GM12878 (cell line): Measurements from ENCODE around the gene OR13J1. TPM values are rescaled to one million over a fixed set of nuclear protein-coding genes. Genes with fewer than 3 reads are reported as not detected.

Source experiments
- ATAC-seq: fragments of 200-7000 bp; cut with Tn5 transposase; 3 replicates; pipeline ENCODE4 v1.9.1; 2020; ENCODE audit warnings: mild to moderate bottlenecking, moderate library complexity
- BruUV-seq: library from RNA; stranded (reverse); fragments of 400-500 nt; replicated peaks from 2 replicates; lab custom pipeline; 2021; lab: Mats Ljungman, UMichigan
- CTCF ChIA-PET: fragments of 300-600 bp; sonication (Branson Sonifier 250); formaldehyde crosslinking; extraction: SDS; loops from one replicate; lab custom pipeline; 2021; ENCODE audit warnings: inconsistent platforms; lab: Yijun Ruan, JAX
- POLR2A ChIA-PET: fragments of 350-600 bp; formaldehyde crosslinking; extraction: SDS; loops from one replicate; lab custom pipeline; 2021; ENCODE audit warnings: inconsistent platforms; lab: Charles Lee
- RAD21 ChIA-PET: fragments of 300-600 bp; sonication (Branson Sonifier 250); formaldehyde crosslinking; loops from one replicate; lab custom pipeline; 2023; ENCODE audit warnings: antibody characterized with exemption; ENCODE audit not compliant: unreplicated experiment; lab: Charles Lee
- SMC1A ChIA-PET: fragments of 300-600 bp; sonication (Branson Sonifier 250); formaldehyde crosslinking; loops from one replicate; lab custom pipeline; 2023; ENCODE audit not compliant: unreplicated experiment, uncharacterized antibody; lab: Charles Lee
- DNase-seq: peaks from one replicate; pipeline ENCODE4 v3.0.0-alpha.2; 2011; ENCODE audit warnings: low read depth, low spot score
- FAIRE-seq: peaks from 3 replicates; lab custom pipeline; 2011; peaks lifted over from hg19 to GRCh38; lab: Jason Lieb, UNC
- H2AFZ ChIP-seq: 2 replicates; pipeline ENCODE4 v1.6.0; 2011; ENCODE audit warnings: low read depth, low read length, control low read depth; ENCODE audit not compliant: control insufficient read depth
- H3K27ac ChIP-seq: 2 replicates; pipeline ENCODE4 v1.5.1; 2011; ENCODE audit warnings: control low read depth; ENCODE audit not compliant: control insufficient read depth, insufficient read depth
- H3K27me3 ChIP-seq, 2 experiments: replicated peaks in 1 of 2; 2 replicates each; pipeline versions ENCODE4 v1.6.0 to v1.6.1; 2011; ENCODE audit warnings: low read length in 1 of 2; ENCODE audit not compliant: control insufficient read depth in 2 of 2, insufficient read depth in 2 of 2
- H3K36me3 ChIP-seq, 2 experiments: 2 replicates each; pipeline ENCODE4 v1.5.1; 2011; ENCODE audit warnings: low read length in 1 of 2; ENCODE audit not compliant: control insufficient read depth in 2 of 2, insufficient read depth in 2 of 2
- H3K4me1 ChIP-seq: 2 replicates; pipeline ENCODE4 v1.6.1; 2011; ENCODE audit warnings: mild to moderate bottlenecking, low read length, moderate library complexity, mixed read lengths; ENCODE audit not compliant: control insufficient read depth, insufficient read depth
- H3K4me2 ChIP-seq: 2 replicates; pipeline ENCODE4 v1.6.0; 2011; ENCODE audit warnings: control low read depth; ENCODE audit not compliant: control insufficient read depth, insufficient read depth
- H3K4me3 ChIP-seq: fragments of 200-600 bp; sonication (generic); 2 replicates; pipeline ENCODE4 v1.5.1; 2016
- H3K79me2 ChIP-seq: 2 replicates; pipeline ENCODE4 v1.6.0; 2011; ENCODE audit warnings: low read length; ENCODE audit not compliant: control insufficient read depth, insufficient read depth
- H3K9ac ChIP-seq: 2 replicates; pipeline ENCODE4 v1.8.0; 2011; ENCODE audit warnings: low read length, control low read depth, mixed read lengths; ENCODE audit not compliant: control insufficient read depth, insufficient read depth
- H3K9me3 ChIP-seq: replicated peaks from 3 replicates; pipeline ENCODE4 v1.5.1; 2011; ENCODE audit warnings: mild to moderate bottlenecking, low read length; ENCODE audit not compliant: control insufficient read depth, insufficient read depth
- H4K20me1 ChIP-seq: 2 replicates; pipeline ENCODE4 v1.6.0; 2011; ENCODE audit not compliant: control insufficient read depth, insufficient read depth
- BACH1 ChIP-seq: fragments of 450-650 bp; IDR thresholded peaks from 2 replicates; pipeline ENCODE4 v1.6.1; 2017; ENCODE audit warnings: mild to moderate bottlenecking, borderline replicate concordance
- CREM ChIP-seq: IDR thresholded peaks from 2 replicates; pipeline ENCODE4 v1.6.1; 2014; ENCODE audit warnings: antibody characterized with exemption, low read depth
- FOXM1 ChIP-seq: IDR thresholded peaks from 2 replicates; pipeline ENCODE4 v1.6.1; 2012; ENCODE audit warnings: low read depth, mild to moderate bottlenecking, inconsistent platforms, low read length, moderate library complexity
- HDAC6 ChIP-seq: fragments of 200-600 bp; sonication (generic); IDR thresholded peaks from one replicate; pipeline ENCODE4 v1.8.0; 2017; ENCODE audit warnings: antibody characterized with exemption; ENCODE audit not compliant: unreplicated experiment
- JUNB ChIP-seq: IDR thresholded peaks from 2 replicates; pipeline ENCODE4 v1.6.1; 2016; ENCODE audit warnings: antibody characterized with exemption, mild to moderate bottlenecking
- RCOR1 ChIP-seq: conservative IDR thresholded peaks from 2 replicates; pipeline ENCODE4 v1.6.1; 2012; ENCODE audit warnings: low read depth, low read length, improper control_type of control experiment
- SRF ChIP-seq, 2 experiments: IDR thresholded peaks; 2 replicates each; pipeline ENCODE4 v1.6.1; 2011; ENCODE audit warnings: low read depth in 2 of 2, low read length in 2 of 2, mild to moderate bottlenecking in 1 of 2, moderate library complexity in 1 of 2
- TAF1 ChIP-seq: IDR thresholded peaks from 2 replicates; pipeline ENCODE4 v1.6.1; 2011; ENCODE audit warnings: mild to moderate bottlenecking, low read depth, low read length, borderline replicate concordance
- WGBS: methylation state at CpG from one replicate; pipeline ENCODE4 v1.1.6; 2016; ENCODE audit warnings: low lambda C conversion rate; ENCODE audit not compliant: insufficient replicate concordance, insufficient coverage; ENCODE audit errors: missing lambda C conversion rate; 5-methylcytosine and 5-hydroxymethylcytosine counted together
- in situ Hi-C: fragments of 300-500 bp; cut with MboI; formaldehyde crosslinking; loops from 9 replicates; pipeline ENCODE4 v1.14.3; 2018; ENCODE audit warnings: mixed read lengths
- intact Hi-C: fragments of 100-400 bp; cut with micrococcal nuclease; formaldehyde crosslinking; loops from one replicate; pipeline ENCODE4 v1.14.2; 2022; ENCODE audit not compliant: unreplicated experiment
- polyA plus RNA-seq, 11 experiments: library from polyadenylated mRNA; depleted of rRNA in 4 of 11; unstranded in 6 of 11; stranded (reverse) in 5 of 11; fragments of >200 nt; fragmentation: Nextera tagmentation in 4 of 11; fragmentation: Illumina TruSeq in 1 of 11; extraction: Ambion mirVana in 4 of 11; extraction: Trizol in 1 of 11; gene quantifications; 1 replicate in 1 of 11; 2 replicates in 10 of 11; pipeline versions ENCODE4 v1.2.1 to v1.2.3, GENCODE V29; 2011 to 2016; ENCODE audit warnings: inconsistent platforms in 2 of 11, missing spikeins in 2 of 11, low read depth in 1 of 11
- total RNA-seq, 4 experiments: library from RNA; depleted of rRNA in 3 of 4; stranded (reverse); fragments of >200 nt in 3 of 4; fragmentation: Illumina TruSeq in 1 of 4; extraction: Trizol in 1 of 4; gene quantifications; 2 replicates each; pipeline versions ENCODE4 v1.2.1 to v1.2.3, GENCODE V29; 2013 to 2021
- TF ChIP-seq, protein P1 (sequence below): fragments of 450-650 bp; IDR thresholded peaks from 2 replicates; pipeline ENCODE4 v1.6.1; 2014; ENCODE audit warnings: mild to moderate bottlenecking
- TF ChIP-seq, protein P2 (sequence below): fragments of 450-650 bp; formaldehyde crosslinking; IDR thresholded peaks from 2 replicates; pipeline ENCODE4 v1.5.0; 2022; ENCODE audit warnings: mild to moderate bottlenecking, missing genetic modification characterization
- TF ChIP-seq, protein P3 (sequence below): IDR thresholded peaks from 2 replicates; pipeline ENCODE4 v1.6.1; 2011; ENCODE audit warnings: borderline replicate concordance, low read depth, mild to moderate bottlenecking, moderate library complexity, low read length; ENCODE audit not compliant: insufficient read depth, poor library complexity, severe bottlenecking
- TF ChIP-seq, protein P4 (sequence below): IDR thresholded peaks from 2 replicates; pipeline ENCODE4 v1.6.1; 2012; ENCODE audit warnings: improper control_type of control experiment, low read depth, low read length; ENCODE audit not compliant: insufficient replicate concordance

OR13J1 gene
- total and polyA plus RNA-seq, 10 of the 15 experiments (the other 5 are each of a cell fraction or from before 2014, with no cell fraction given) = not detected

GRCh38 chr9:35862328-35862727, 7.9 kb downstream of the OR13J1 start:
- H3K4me2 ChIP-seq = no peak overlapping the region
- intact Hi-C loops = no loop called here
- no peaks in the 10 kb centered on the region for H3K79me2 ChIP-seq
- RAD21 ChIA-PET = interaction anchor here (1.2 kb wide), 1 partner anchor 33 kb away, joined by 3 read pairs; the partner anchor contains the start of gene TMEM8B
- no TSS peak for BruUV-seq
- no peaks in the 10 kb centered on the region for H4K20me1 ChIP-seq
- no peak for FAIRE-seq
- WGBS = 78% methylated on average over 4 of the region's 4 CpGs
- H3K9me3 ChIP-seq = no peaks in the 10 kb centered on the region
- no peaks in the 10 kb centered on the region for H3K27me3 ChIP-seq
- H3K4me3 ChIP-seq = no peak overlapping the region
- no peaks in the 10 kb centered on the region for H3K36me3 ChIP-seq
- ATAC-seq = no peak
- H3K27ac ChIP-seq = no peak overlapping the region
- DNase-seq = no peak
- SMC1A ChIA-PET = interaction anchor here (1.5 kb wide), 1 partner anchor 11 kb away, joined by 5 read pairs; no protein-coding TSS in a partner anchor
- CTCF ChIA-PET = interaction anchor here (0.9 to 12.7 kb wide), 4 partner anchors 14 to 50 kb away, joined by 3 to 92 read pairs (median 3); partner anchors contain the start of genes FAM221B, SPAG8 and TMEM8B
- POLR2A ChIA-PET = no interaction called here
- H2AFZ ChIP-seq = no peak overlapping the region
- TF ChIP-seq FOXM1 = no peak
- TF ChIP-seq RCOR1 = no peak
- TF ChIP-seq BACH1 = no peak
- TF ChIP-seq CREM = no peak
- no peak for TF ChIP-seq SRF (IDR thresholded peaks at IDR 0.05; ENCODE audit: low read depth in 2 of 2, low read length in 2 of 2)
- TF ChIP-seq, protein P1, sequence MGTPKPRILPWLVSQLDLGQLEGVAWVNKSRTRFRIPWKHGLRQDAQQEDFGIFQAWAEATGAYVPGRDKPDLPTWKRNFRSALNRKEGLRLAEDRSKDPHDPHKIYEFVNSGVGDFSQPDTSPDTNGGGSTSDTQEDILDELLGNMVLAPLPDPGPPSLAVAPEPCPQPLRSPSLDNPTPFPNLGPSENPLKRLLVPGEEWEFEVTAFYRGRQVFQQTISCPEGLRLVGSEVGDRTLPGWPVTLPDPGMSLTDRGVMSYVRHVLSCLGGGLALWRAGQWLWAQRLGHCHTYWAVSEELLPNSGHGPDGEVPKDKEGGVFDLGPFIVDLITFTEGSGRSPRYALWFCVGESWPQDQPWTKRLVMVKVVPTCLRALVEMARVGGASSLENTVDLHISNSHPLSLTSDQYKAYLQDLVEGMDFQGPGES = no peak
- TF ChIP-seq TAF1 = no peak
- TF ChIP-seq, protein P2, sequence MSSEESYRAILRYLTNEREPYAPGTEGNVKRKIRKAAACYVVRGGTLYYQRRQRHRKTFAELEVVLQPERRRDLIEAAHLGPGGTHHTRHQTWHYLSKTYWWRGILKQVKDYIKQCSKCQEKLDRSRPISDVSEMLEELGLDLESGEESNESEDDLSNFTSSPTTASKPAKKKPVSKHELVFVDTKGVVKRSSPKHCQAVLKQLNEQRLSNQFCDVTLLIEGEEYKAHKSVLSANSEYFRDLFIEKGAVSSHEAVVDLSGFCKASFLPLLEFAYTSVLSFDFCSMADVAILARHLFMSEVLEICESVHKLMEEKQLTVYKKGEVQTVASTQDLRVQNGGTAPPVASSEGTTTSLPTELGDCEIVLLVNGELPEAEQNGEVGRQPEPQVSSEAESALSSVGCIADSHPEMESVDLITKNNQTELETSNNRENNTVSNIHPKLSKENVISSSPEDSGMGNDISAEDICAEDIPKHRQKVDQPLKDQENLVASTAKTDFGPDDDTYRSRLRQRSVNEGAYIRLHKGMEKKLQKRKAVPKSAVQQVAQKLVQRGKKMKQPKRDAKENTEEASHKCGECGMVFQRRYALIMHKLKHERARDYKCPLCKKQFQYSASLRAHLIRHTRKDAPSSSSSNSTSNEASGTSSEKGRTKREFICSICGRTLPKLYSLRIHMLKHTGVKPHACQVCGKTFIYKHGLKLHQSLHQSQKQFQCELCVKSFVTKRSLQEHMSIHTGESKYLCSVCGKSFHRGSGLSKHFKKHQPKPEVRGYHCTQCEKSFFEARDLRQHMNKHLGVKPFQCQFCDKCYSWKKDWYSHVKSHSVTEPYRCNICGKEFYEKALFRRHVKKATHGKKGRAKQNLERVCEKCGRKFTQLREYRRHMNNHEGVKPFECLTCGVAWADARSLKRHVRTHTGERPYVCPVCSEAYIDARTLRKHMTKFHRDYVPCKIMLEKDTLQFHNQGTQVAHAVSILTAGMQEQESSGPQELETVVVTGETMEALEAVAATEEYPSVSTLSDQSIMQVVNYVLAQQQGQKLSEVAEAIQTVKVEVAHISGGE (CRISPR knock-in tag) = no peak
- TF ChIP-seq, protein P3, sequence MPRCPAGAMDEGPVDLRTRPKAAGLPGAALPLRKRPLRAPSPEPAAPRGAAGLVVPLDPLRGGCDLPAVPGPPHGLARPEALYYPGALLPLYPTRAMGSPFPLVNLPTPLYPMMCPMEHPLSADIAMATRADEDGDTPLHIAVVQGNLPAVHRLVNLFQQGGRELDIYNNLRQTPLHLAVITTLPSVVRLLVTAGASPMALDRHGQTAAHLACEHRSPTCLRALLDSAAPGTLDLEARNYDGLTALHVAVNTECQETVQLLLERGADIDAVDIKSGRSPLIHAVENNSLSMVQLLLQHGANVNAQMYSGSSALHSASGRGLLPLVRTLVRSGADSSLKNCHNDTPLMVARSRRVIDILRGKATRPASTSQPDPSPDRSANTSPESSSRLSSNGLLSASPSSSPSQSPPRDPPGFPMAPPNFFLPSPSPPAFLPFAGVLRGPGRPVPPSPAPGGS = no peak
- TF ChIP-seq, protein P4, sequence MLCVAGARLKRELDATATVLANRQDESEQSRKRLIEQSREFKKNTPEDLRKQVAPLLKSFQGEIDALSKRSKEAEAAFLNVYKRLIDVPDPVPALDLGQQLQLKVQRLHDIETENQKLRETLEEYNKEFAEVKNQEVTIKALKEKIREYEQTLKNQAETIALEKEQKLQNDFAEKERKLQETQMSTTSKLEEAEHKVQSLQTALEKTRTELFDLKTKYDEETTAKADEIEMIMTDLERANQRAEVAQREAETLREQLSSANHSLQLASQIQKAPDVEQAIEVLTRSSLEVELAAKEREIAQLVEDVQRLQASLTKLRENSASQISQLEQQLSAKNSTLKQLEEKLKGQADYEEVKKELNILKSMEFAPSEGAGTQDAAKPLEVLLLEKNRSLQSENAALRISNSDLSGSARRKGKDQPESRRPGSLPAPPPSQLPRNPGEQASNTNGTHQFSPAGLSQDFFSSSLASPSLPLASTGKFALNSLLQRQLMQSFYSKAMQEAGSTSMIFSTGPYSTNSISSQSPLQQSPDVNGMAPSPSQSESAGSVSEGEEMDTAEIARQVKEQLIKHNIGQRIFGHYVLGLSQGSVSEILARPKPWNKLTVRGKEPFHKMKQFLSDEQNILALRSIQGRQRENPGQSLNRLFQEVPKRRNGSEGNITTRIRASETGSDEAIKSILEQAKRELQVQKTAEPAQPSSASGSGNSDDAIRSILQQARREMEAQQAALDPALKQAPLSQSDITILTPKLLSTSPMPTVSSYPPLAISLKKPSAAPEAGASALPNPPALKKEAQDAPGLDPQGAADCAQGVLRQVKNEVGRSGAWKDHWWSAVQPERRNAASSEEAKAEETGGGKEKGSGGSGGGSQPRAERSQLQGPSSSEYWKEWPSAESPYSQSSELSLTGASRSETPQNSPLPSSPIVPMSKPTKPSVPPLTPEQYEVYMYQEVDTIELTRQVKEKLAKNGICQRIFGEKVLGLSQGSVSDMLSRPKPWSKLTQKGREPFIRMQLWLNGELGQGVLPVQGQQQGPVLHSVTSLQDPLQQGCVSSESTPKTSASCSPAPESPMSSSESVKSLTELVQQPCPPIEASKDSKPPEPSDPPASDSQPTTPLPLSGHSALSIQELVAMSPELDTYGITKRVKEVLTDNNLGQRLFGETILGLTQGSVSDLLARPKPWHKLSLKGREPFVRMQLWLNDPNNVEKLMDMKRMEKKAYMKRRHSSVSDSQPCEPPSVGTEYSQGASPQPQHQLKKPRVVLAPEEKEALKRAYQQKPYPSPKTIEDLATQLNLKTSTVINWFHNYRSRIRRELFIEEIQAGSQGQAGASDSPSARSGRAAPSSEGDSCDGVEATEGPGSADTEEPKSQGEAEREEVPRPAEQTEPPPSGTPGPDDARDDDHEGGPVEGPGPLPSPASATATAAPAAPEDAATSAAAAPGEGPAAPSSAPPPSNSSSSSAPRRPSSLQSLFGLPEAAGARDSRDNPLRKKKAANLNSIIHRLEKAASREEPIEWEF = no peak
- TF ChIP-seq JUNB = no peak
- no peak for TF ChIP-seq HDAC6
- H3K9ac ChIP-seq = no peak overlapping the region
- in situ Hi-C loops = no loop called here
- no peaks in the 10 kb centered on the region for H3K4me1 ChIP-seq
